A549 treated with AZD9567 at 1 μM for 4 hours (cell line): ENCODE measurements around the gene OR2M4. TPM values are rescaled to one million over a fixed set of nuclear protein-coding genes. Genes with fewer than 3 reads are reported as not detected.

Source experiments
- total RNA-seq: library from RNA; stranded (reverse); fragments of 200-300 nt; extraction: Qiagen RNA extraction; gene quantifications from 5 replicates; pipeline ENCODE4 v1.2.3, GENCODE V29; 2022; ENCODE audit not compliant: insufficient read depth

The OR2M4 gene, protein sequence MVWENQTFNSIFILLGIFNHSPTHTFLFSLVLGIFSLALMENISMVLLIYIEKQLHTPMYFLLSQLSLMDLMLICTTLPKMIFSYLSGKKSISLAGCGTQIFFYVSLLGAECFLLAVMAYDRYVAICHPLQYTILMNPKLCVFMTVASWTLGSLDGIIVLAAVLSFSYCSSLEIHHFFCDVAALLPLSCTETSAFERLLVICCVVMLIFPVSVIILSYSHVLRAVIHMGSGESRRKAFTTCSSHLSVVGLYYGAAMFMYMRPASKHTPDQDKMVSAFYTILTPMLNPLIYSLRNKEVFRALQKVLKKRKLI
- not detected in 5 replicates for total RNA-seq

DNA sequence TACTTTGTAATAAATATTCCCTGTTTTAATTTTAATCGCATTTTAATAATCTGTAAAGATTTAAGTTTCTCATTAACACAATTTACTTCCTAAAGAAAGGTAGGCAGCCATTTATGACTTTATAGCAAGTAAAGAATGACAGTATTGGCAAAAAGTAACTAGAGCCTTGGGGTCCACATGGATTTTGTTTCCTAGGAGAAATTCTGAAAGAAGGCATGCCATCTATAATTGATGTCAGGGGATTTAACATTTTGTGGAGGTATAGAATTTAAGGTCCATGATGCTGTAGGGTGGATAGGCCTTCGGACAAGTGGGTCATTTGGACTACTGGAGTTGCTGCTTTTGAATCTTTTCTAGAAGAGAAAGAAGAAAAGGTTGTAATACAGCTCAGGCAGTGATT, at the start of gene OR2M4:
Gene OR2M4, plus strand, starts transcription at position 301 of the 400 bp plus-strand sequence. CDS start 7,512 bp downstream, outside the sequence.

DNA sequence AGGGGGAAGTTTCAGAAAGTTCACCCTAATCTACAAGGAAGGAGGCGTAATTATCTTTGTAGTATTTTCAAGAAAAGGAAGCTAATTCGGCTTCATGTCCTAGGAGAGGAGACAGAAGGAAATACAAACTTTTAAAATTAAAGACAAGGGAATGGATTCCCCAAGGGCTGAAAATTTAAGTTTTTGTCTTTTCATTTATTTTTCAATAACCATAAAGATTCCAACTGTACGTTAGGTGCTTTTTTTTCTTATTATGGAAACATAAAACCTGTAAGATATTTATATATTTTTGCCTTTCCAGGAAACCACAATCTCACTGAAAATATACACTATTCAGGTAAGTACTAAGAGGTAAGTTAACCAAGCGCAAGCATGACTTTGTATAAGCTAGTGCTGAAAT, 34.3 kb upstream of the OR2M4 start, which contains the start of gene OR2M3:
Gene OR2M3, plus strand, starts transcription at position 301 of the 400 bp plus-strand sequence. CDS start 5,803 bp downstream, outside the sequence.

DNA sequence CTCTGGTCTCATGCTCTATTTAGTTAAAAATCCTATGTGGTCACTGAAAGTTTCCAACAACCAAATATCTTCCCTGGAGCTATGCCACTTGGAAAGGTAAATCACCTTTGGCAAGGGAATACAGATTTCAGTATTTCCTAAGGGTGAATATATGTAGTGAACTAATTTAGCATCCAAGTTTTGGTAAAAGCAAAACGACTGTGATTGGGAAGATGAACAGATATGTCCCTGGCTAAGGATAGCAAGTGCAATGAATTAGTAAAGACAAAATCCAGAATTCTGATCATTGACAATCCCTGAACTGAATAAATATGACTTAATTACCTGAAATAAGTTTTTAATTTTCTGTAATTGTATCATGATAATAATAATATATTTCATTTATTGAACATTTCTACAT, 46.7 kb downstream of the OR2M4 start, which contains the start of gene OR2T33:
Gene OR2T33, minus strand, starts transcription at position 101 of the 400 bp plus-strand sequence. CDS start 4,162 bp downstream, outside the sequence.

Other genes starting within 250 kb of the OR2M4 start
- gene OR2L5, start 217.8 kb upstream of the OR2M4 start, total RNA-seq = not detected in 5 replicates
- gene OR2L2, start 201.3 kb upstream of the OR2M4 start, total RNA-seq = not detected in 5 replicates
- gene OR2L3, start 184.6 kb upstream of the OR2M4 start, total RNA-seq = not detected in 5 replicates
- gene OR2L13, start 136.2 kb upstream of the OR2M4 start, total RNA-seq = not detected in 5 replicates
- gene OR2M5, start 86.3 kb upstream of the OR2M4 start, total RNA-seq = not detected in 5 replicates
- gene OR2M2, start 56.6 kb upstream of the OR2M4 start, total RNA-seq = not detected in 5 replicates
- not detected in 5 replicates for gene OR2M3, start 34.2 kb upstream of the OR2M4 start, total RNA-seq
- gene OR2T33, start 46.6 kb downstream of the OR2M4 start, total RNA-seq = not detected in 5 replicates
- gene OR2T12, start 72.0 kb downstream of the OR2M4 start, total RNA-seq = not detected in 5 replicates
- not detected in 5 replicates for gene OR2M7, start 93.2 kb downstream of the OR2M4 start, total RNA-seq
- not detected in 5 replicates for gene OR14C36, start 117.4 kb downstream of the OR2M4 start, total RNA-seq
- gene OR2T4, start 130.2 kb downstream of the OR2M4 start, total RNA-seq = not detected in 5 replicates
- not detected in 5 replicates for gene OR2T6, start 144.3 kb downstream of the OR2M4 start, total RNA-seq
- gene OR2T1, start 171.6 kb downstream of the OR2M4 start, total RNA-seq = not detected in 5 replicates
- not detected in 5 replicates for gene OR2T2, start 214.2 kb downstream of the OR2M4 start, total RNA-seq
- not detected in 5 replicates for gene OR2T3, start 241.9 kb downstream of the OR2M4 start, total RNA-seq